Breast epithelium (tissue), 4 donors: ENCODE measurements around the gene PTBP1. TPM values are rescaled to one million over a fixed set of nuclear protein-coding genes. Genes with fewer than 3 reads are reported as not detected.

Experiments used
- DNase-seq, 2 donors: peaks; one replicate each; pipeline ENCODE4 v3.0.0-alpha.2; 2019; ENCODE audit warnings: low spot score in 2 of 2
- H3K27ac ChIP-seq, 2 donors: fragments of 200-600 bp; sonication (generic) in 1 of 2; one replicate each; pipeline ENCODE4 v1.5.1; 2016 to 2019; ENCODE audit warnings: mild to moderate bottlenecking in 1 of 2
- H3K27me3 ChIP-seq, 2 donors: fragments of 200-600 bp; sonication (generic) in 1 of 2; one replicate each; pipeline versions ENCODE4 v1.5.1 to v1.6.0; 2017 to 2019; ENCODE audit warnings: control low read depth in 1 of 2, mild to moderate bottlenecking in 1 of 2
- H3K36me3 ChIP-seq: fragments of 200-600 bp; one replicate; pipeline ENCODE4 v1.5.1; 2019
- H3K4me1 ChIP-seq, 2 donors: fragments of 200-600 bp; sonication (generic); one replicate each; pipeline ENCODE4 v1.5.1; 2016 to 2019; ENCODE audit warnings: control low read depth in 1 of 2
- H3K4me3 ChIP-seq, 3 donors: fragments of 200-600 bp; sonication (generic); 1 replicate in 2 of 3; 2 replicates in 1 of 3; pipeline ENCODE4 v1.5.1; 2016 to 2019; ENCODE audit warnings: mild to moderate bottlenecking in 3 of 3, moderate library complexity in 2 of 3
- H3K9me3 ChIP-seq, 2 donors: fragments of 200-600 bp; sonication (generic) in 1 of 2; one replicate each; pipeline ENCODE4 v1.5.1; 2016 to 2019; ENCODE audit warnings: control low read depth in 1 of 2
- CTCF ChIP-seq, 3 donors: fragments of 450-650 bp; IDR thresholded peaks; one replicate each; pipeline ENCODE4 v1.5.1; 2016 to 2017; ENCODE audit warnings: antibody characterized with exemption in 3 of 3, mild to moderate bottlenecking in 3 of 3, moderate library complexity in 3 of 3
- POLR2A ChIP-seq: fragments of 450-650 bp; IDR thresholded peaks from one replicate; pipeline ENCODE4 v1.6.1; 2016; ENCODE audit warnings: antibody characterized with exemption, mild to moderate bottlenecking, moderate library complexity
- POLR2AphosphoS5 ChIP-seq, 3 donors: sonication (generic); formaldehyde crosslinking; IDR thresholded peaks; one replicate each; pipeline ENCODE4 v1.6.1; 2017; ENCODE audit warnings: antibody characterized with exemption in 3 of 3
- intact Hi-C: fragments of 100-400 bp; cut with DNase I; formaldehyde crosslinking; loops from one replicate; pipeline ENCODE4 v1.15.1; 2023; ENCODE audit warnings: low total_unique reads
- total RNA-seq, 3 donors: library from RNA; depleted of rRNA; stranded (reverse); fragments of >200 nt; gene quantifications; one replicate each; pipeline ENCODE4 v1.1.0, GENCODE V29; 2016

Gene PTBP1
- total RNA-seq, 3 donors from 2014 or later: 92.0 to 147 (median 131) TPM

GRCh38 chr19:803686-804418 lies 6.6 kb downstream of the PTBP1 start:
- Histone ChIP-seq H3K9me3 (no peaks in the 10 kb centered on the region), H3K36me3 (peaks cover 20% of the 10 kb centered on the region), H3K4me3 (no peak overlapping the region), H3K27me3 (no peaks in the 10 kb centered on the region), H3K27ac (no peak overlapping the region), H3K4me1 (peaks cover 29 to 46% of the 10 kb centered on the region in 2 donors)
- intact Hi-C loops: no loop called here
- TF ChIP-seq CTCF (IDR thresholded peaks at IDR 0.05) (no peak), POLR2AphosphoS5 (IDR thresholded peaks at IDR 0.05) (no peak), POLR2A (no peak)
- DNase-seq: no peak

- Histone ChIP-seq H3K27ac (peak overlapping the region in 1 of 2 donors; percentile 32), H3K4me3 (no peak overlapping the region), H3K4me1 (peaks cover 23 to 39% of the 10 kb centered on the region in 2 donors), H3K9me3 (no peaks in the 10 kb centered on the region), H3K36me3 (peaks cover 20% of the 10 kb centered on the region), H3K27me3 (no peaks in the 10 kb centered on the region)
- TF ChIP-seq POLR2AphosphoS5 (IDR thresholded peaks at IDR 0.05) (no peak), CTCF (IDR thresholded peaks at IDR 0.05) (no peak)
- DNase-seq: no peak
- intact Hi-C loops: no loop called here
Observed at GRCh38 chr19:804419-805165, 7.3 kb downstream of the PTBP1 start.

GRCh38 chr19:805166-805551 lies 7.9 kb downstream of the PTBP1 start:
- Histone ChIP-seq H3K27me3 (no peaks in the 10 kb centered on the region), H3K36me3 (peaks cover 22% of the 10 kb centered on the region), H3K27ac (peak overlapping the region in 1 of 2 donors; percentile 32), H3K9me3 (no peaks in the 10 kb centered on the region), H3K4me3 (no peak overlapping the region), H3K4me1 (peaks cover 22 to 34% of the 10 kb centered on the region in 2 donors)
- DNase-seq: no peak
- TF ChIP-seq CTCF (IDR thresholded peaks at IDR 0.05) (no peak), POLR2A (no peak), POLR2AphosphoS5 (IDR thresholded peaks at IDR 0.05) (no peak)
- intact Hi-C loops: no loop called here

GRCh38 chr19:805600-806550 lies 8.6 kb downstream of the PTBP1 start:
- no peak overlapping the region for H3K4me3 ChIP-seq
- H3K27me3 ChIP-seq: no peaks in the 10 kb centered on the region
- H3K9me3 ChIP-seq: no peaks in the 10 kb centered on the region
- no peak for DNase-seq
- intact Hi-C loops: no loop called here
- peak overlapping the region in 1 of 2 donors; percentile 32 for H3K27ac ChIP-seq
- TF ChIP-seq POLR2A (no peak), CTCF (IDR thresholded peaks at IDR 0.05) (no peak), POLR2AphosphoS5 (IDR thresholded peaks at IDR 0.05) (no peak)
- peaks cover 18 to 27% of the 10 kb centered on the region in 2 donors for H3K4me1 ChIP-seq
- H3K36me3 ChIP-seq: peaks cover 28% of the 10 kb centered on the region
